Colonic mucosa (tissue), 4 donors: ENCODE measurements around the gene HAUS3. TPM values are rescaled to one million over a fixed set of nuclear protein-coding genes. Genes with fewer than 3 reads are reported as not detected.

Experiments used
- DNase-seq: peaks from one replicate; pipeline ENCODE4 v3.0.0-alpha.2; 2020
- H3K27ac ChIP-seq: fragments of 200-600 bp; one replicate; pipeline ENCODE4 v1.8.0; 2021
- H3K27me3 ChIP-seq: fragments of 200-600 bp; one replicate; pipeline ENCODE4 v1.8.0; 2021
- H3K36me3 ChIP-seq: fragments of 200-600 bp; one replicate; pipeline ENCODE4 v1.8.0; 2021
- H3K4me1 ChIP-seq: fragments of 200-600 bp; one replicate; pipeline ENCODE4 v1.8.0; 2021; ENCODE audit warnings: mild to moderate bottlenecking
- H3K4me3 ChIP-seq: fragments of 200-600 bp; one replicate; pipeline ENCODE4 v1.8.0; 2021
- H3K9ac ChIP-seq, 2 donors: one replicate each; pipeline ENCODE4 v1.7.0; 2013; ENCODE audit warnings: control low read depth in 2 of 2, low read depth in 2 of 2, low read length in 2 of 2
- H3K9me3 ChIP-seq: fragments of 200-600 bp; one replicate; pipeline ENCODE4 v1.8.0; 2021
- CTCF ChIP-seq: fragments of 200-600 bp; IDR thresholded peaks from one replicate; pipeline ENCODE4 v1.8.0; 2022; ENCODE audit warnings: antibody characterized with exemption, mild to moderate bottlenecking
- intact Hi-C: fragments of 100-400 bp; cut with DNase I; formaldehyde crosslinking; loops from one replicate; pipeline ENCODE4 v1.14.1; 2022
- total RNA-seq, 2 donors: library from RNA; stranded (reverse); fragmentation: NEBNext Ultra II Directional in 1 of 2; extraction: Animal tissue kit (Norgen Biotek cat#: 25700) in 1 of 2; gene quantifications; one replicate each; pipeline ENCODE4 v1.2.1, GENCODE V29; 2021
- donor health status: healthy.
- donor health status: DM: no; HTN: no; CAD: no.
- donor health status: DM: no; HTN: no; CAD: no.

Gene HAUS3
- total RNA-seq, 2 donors from 2014 or later = 9.1 to 13.0 TPM

DNA sequence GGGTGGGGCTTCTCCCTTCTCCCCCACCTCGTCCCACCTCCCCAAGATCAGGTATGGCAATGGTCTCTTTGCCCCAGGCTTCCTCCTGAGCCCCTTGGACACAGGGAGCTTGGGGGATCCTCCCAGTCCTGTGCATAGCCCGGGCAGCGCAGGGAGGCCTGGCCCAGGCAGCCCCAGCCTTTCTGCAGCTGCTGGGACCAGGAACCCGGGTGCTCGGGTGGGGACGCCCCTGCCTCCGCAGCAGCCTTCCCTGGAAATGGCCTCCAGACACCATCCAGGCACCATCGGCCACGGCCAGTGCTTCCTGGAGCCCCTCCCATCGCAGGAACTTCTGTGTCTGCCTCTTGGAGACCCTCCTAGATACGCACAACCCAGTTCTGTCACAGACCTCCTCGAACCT is 25.9 kb upstream of the HAUS3 start:
- no peak overlapping the region for H3K27ac ChIP-seq
- no peaks in the 10 kb centered on the region for H3K4me1 ChIP-seq
- H3K36me3 ChIP-seq = no peaks in the 10 kb centered on the region
- H3K27me3 ChIP-seq = no peaks in the 10 kb centered on the region
- H3K4me3 ChIP-seq = no peak overlapping the region
- intact Hi-C loops = no loop called here
- DNase-seq = no peak
- TF ChIP-seq CTCF = no peak
- H3K9ac ChIP-seq = no peak overlapping the region
- H3K9me3 ChIP-seq = no peaks in the 10 kb centered on the region

DNA sequence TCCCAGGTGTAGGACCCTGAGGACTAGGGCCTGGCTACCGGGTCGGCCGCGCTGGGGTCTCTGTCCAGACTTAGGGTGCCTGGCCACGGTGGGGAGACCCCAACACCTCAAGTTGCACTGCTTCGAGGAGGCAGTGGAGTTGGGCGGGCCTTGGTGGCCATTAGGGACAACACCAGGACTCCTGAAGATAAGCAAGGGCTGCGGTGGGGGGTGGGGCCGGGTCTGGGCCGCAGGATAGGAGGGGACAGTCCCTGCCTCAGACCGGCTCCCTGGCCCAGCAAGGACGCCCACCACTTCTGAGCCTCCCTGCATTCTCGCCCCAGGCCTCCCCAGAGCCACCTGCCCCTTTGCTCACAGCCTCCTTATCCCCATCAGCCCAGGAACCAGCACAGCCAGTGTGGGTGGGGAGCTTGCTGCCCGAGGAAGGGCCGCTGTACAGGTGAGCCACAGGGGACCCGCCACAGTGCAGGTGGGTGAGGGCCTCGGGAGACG is 25.4 kb upstream of the HAUS3 start:
- H3K4me3 ChIP-seq = no peak overlapping the region
- no peaks in the 10 kb centered on the region for H3K4me1 ChIP-seq
- intact Hi-C loops = no loop called here
- TF ChIP-seq CTCF = no peak
- DNase-seq = no peak
- H3K9me3 ChIP-seq = no peaks in the 10 kb centered on the region
- H3K27me3 ChIP-seq = no peaks in the 10 kb centered on the region
- H3K9ac ChIP-seq = no peak overlapping the region
- H3K27ac ChIP-seq = no peak overlapping the region
- H3K36me3 ChIP-seq = no peaks in the 10 kb centered on the region

DNA sequence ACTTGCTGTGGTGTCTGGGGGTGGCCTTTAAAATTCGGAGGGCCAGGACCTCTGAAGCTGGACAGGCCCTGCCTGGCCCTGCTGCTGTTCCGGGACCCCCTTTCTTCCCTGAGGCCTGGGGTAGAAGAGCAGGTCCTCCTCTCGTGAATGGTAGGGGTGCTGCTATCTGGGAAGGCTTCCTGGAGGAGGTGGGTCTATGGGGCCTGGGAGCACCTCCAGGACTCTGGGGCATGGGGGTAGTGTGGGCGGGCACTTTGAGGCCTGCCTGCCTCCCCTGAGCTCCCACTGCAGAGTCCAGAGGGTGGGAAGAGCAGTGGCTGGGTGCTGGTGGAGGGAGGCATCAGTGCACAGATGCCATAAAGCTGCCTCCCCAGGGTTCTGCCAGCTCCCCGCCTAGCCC is 24.9 kb upstream of the HAUS3 start:
- H3K4me1 ChIP-seq = no peaks in the 10 kb centered on the region
- intact Hi-C loops = no loop called here
- H3K4me3 ChIP-seq = no peak overlapping the region
- no peak for DNase-seq
- no peak for TF ChIP-seq CTCF
- H3K9ac ChIP-seq = no peak overlapping the region
- H3K27ac ChIP-seq = no peak overlapping the region
- no peaks in the 10 kb centered on the region for H3K36me3 ChIP-seq
- no peaks in the 10 kb centered on the region for H3K9me3 ChIP-seq
- H3K27me3 ChIP-seq = no peaks in the 10 kb centered on the region

GRCh38 chr4:2266181-2266580 is 24.3 kb upstream of the HAUS3 start:
- H3K4me3 ChIP-seq = no peak overlapping the region
- H3K27me3 ChIP-seq = no peaks in the 10 kb centered on the region
- no peaks in the 10 kb centered on the region for H3K36me3 ChIP-seq
- no peaks in the 10 kb centered on the region for H3K4me1 ChIP-seq
- H3K27ac ChIP-seq = no peak overlapping the region
- intact Hi-C loops = no loop called here
- no peaks in the 10 kb centered on the region for H3K9me3 ChIP-seq
- no peak for TF ChIP-seq CTCF
- DNase-seq = peak; percentile 55
- no peak overlapping the region for H3K9ac ChIP-seq

DNA sequence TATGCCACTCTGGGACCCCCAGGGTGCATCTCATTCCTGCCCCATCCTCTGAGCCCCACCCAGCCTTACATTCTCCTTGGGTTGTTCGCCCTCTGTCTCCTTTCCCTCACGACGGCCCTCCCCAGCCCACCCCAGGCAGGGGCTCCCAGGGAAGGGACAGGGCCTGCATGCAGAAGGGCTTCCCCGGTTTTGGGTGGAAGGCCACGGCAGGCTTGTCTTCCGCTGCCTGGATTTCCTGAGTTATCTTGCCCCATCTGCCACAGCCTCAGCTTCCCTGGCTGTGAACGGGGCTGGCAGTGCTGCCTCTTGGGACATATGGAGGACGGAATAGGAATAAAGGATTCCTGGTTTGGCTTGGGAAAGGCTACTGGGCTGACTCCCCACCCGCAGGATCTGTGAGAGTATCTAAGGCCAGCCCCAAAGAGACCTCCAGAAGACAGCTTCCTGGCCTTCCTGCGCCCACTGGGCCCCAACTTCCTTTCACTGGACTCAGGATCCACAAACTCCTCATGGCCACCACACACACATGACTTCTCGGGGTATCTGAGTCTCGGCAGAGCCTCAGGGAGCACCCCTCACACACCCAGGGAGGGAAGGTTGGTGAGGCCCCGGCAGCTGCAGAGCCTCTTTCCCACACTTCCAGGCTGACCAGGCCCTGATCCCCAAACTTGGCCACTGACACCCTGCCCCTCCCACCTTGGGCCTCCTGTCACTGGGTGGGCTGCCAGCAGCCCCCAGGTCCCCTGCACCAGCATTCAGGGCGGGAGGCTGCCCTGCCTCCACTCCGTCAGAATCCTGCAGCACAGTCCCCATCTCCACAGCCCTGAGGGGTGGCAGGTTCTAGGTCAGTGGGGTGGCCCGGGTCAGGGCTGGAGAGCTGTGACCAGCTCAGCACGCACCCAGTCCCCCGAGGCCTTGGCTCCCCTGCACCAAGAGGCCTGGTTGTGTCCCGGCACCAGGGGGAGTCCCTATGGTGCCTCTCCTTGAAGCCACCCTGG is 23.5 kb upstream of the HAUS3 start:
- H3K36me3 ChIP-seq = no peaks in the 10 kb centered on the region
- peaks cover 4% of the 10 kb centered on the region for H3K4me1 ChIP-seq
- H3K27me3 ChIP-seq = no peaks in the 10 kb centered on the region
- TF ChIP-seq CTCF = no peak
- DNase-seq = no peak
- no peak overlapping the region for H3K27ac ChIP-seq
- H3K4me3 ChIP-seq = no peak overlapping the region
- H3K9me3 ChIP-seq = no peaks in the 10 kb centered on the region
- intact Hi-C loops = no loop called here
- no peak overlapping the region for H3K9ac ChIP-seq
